BLaER1 (cell line): ENCODE measurements around the gene TYRO3.

Experiments
- H3K27ac ChIP-seq: shearing (Covaris generic); formaldehyde crosslinking; 2 replicates; pipeline ENCODE4 v1.8.1; 2022
- H3K27me3 ChIP-seq: shearing (Covaris generic); formaldehyde crosslinking; 2 replicates; pipeline ENCODE4 v1.8.1; 2022
- H3K36me3 ChIP-seq: shearing (Covaris generic); formaldehyde crosslinking; 2 replicates; pipeline ENCODE4 v1.8.1; 2022
- H3K4me1 ChIP-seq: shearing (Covaris generic); formaldehyde crosslinking; 2 replicates; pipeline ENCODE4 v1.8.1; 2022
- H3K4me2 ChIP-seq: shearing (Covaris generic); formaldehyde crosslinking; 2 replicates; pipeline ENCODE4 v1.8.1; 2022
- H3K4me3 ChIP-seq: shearing (Covaris generic); formaldehyde crosslinking; 2 replicates; pipeline ENCODE4 v1.8.1; 2022
- H3K9ac ChIP-seq: shearing (Covaris generic); formaldehyde crosslinking; 2 replicates; pipeline ENCODE4 v1.8.1; 2022
- H3K9me3 ChIP-seq: shearing (Covaris generic); formaldehyde crosslinking; 2 replicates; pipeline ENCODE4 v1.8.1; 2022
- H4K20me1 ChIP-seq: shearing (Covaris generic); formaldehyde crosslinking; 2 replicates; pipeline ENCODE4 v1.8.1; 2022
- Cebpa-rat ChIP-seq: shearing (Covaris generic); IDR thresholded peaks from 2 replicates; pipeline ENCODE4 v1.8.1; 2022

The TYRO3 gene

DNA sequence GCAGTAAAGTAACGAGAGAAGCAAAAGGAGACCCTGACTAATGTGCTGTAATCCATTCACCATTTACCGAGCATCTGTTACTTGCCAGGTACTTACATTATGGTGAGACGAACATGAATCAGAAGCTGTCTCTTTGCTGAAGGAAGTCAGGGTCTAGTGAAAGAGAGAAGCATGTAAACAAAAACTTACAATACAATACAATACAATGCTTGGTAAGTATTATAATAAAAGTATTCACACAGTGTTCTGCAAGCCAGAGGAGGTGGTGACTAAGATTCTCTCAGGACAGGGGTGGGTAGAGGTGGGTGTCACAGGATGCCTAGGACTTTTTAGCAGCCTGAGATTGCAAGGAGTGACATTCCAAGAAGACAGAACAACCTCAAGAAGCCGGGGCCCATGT, 51.0 kb downstream of the TYRO3 start:
- Histone ChIP-seq H3K4me2 (no peak overlapping the region), H3K36me3 (no peaks in the 10 kb centered on the region)

DNA sequence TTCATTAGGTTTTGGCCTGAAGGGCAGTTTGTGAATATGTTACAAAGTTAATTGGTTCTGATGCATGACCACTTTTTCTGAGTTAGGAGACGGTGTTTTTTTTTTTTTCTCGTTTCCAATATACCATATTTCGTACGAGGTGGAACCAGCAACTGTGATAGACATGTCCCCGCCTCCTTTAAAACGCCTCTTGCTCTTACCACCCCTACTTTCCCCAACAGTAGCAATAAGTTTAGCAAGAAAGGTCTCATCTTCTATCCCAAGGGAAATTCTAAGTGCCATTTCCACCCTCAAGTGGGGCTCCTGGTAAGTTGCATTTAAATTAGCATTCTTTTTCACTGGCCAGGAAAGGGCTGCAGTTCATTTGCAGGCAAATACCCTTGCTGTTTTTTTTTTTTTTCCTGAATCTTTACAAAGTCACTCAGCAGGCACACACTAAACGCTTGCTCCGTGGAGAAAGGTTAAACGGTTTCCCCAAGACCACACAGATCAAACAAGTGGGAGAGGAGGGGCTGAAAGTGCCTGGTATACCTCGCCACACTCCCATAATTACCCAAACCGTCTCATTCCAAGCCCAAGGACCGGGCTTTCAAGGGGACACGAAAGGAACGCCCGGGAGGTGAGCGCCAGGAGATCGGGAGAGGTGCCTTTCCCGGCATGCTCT, 61.7 kb downstream of the TYRO3 start:
- peak overlapping the region; percentile 78 for H3K4me2 ChIP-seq
- no peak overlapping the region for H3K9ac ChIP-seq
- no peak for TF ChIP-seq Cebpa-rat
- peaks cover 23% of the 10 kb centered on the region for H3K27me3 ChIP-seq
- peaks cover 26% of the 10 kb centered on the region for H3K9me3 ChIP-seq
- H4K20me1 ChIP-seq, result no peaks in the 10 kb centered on the region
- H3K36me3 ChIP-seq, result no peaks in the 10 kb centered on the region
- H3K4me3 ChIP-seq, result peak overlapping the region; percentile 59
- H3K4me1 ChIP-seq, result no peaks in the 10 kb centered on the region
- H3K27ac ChIP-seq, result no peak overlapping the region

More for the DNA sequence above, 51.0 kb downstream of the TYRO3 start:
- Histone ChIP-seq H3K27me3 (no peaks in the 10 kb centered on the region), H3K27ac (no peak overlapping the region), H4K20me1 (no peaks in the 10 kb centered on the region), H3K4me1 (no peaks in the 10 kb centered on the region), H3K9me3 (peaks cover 15% of the 10 kb centered on the region; the same call in 1 of the 2 replicates), H3K9ac (no peak overlapping the region), H3K4me3 (no peak overlapping the region)
- TF ChIP-seq Cebpa-rat, result no peak

DNA sequence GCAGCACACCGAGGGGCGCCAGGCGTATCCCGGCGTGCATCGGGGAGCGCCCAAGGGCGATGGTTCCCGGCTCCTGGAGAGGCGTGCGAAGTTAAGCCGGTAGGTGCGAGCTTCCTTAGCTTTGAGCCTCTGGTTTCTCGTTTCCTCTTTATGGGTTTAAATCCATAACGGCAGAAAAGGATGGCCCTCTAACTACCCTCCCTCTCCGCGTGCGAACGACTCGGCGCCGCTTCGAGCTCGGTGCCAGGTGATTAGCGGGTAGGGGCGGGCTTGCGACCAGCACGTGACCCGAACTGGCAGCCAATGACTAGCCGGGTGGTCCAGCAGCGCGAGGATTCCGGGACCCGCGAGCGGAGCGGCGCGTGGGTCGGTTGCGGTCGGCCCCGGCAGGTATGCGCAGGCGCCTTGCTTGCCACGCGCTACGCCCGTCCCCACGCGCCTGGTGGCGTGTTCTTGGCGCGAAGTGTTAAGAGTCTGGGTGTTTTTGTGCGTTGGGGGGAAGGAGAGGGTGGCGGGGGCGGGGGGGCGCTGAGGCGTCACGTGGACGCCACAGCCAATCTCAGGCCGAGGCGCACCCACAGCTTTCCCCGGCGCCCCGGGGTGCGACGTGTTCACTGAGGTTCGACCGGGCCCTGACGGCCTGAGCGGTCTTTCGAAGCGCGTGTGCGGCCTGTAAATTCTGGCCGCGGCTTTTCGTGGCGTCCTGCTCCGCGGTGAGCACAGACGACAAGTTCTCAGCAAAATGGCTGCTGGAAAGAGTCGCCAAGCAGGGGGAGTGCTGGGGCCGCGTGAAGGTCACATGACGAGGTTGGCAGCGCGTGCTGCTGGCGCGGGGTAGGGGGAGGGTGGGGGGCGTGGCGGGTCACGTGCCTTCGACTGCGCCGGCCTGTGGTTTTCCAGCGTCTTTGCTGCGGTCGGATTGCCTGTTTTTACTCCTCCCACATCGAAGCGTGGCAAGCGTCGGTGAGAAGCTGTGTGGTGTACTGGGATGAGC, 62.5 kb downstream of the TYRO3 start:
- no peaks in the 10 kb centered on the region for H3K36me3 ChIP-seq
- no peak overlapping the region for H3K27ac ChIP-seq
- H3K4me1 ChIP-seq, result no peaks in the 10 kb centered on the region
- TF ChIP-seq Cebpa-rat, result no peak
- H3K4me2 ChIP-seq, result peak overlapping the region; percentile 78
- peak overlapping the region; percentile 59 for H3K4me3 ChIP-seq
- H4K20me1 ChIP-seq, result no peaks in the 10 kb centered on the region
- no peak overlapping the region for H3K9ac ChIP-seq
- peaks cover 23% of the 10 kb centered on the region for H3K27me3 ChIP-seq
- peaks cover 26% of the 10 kb centered on the region for H3K9me3 ChIP-seq

DNA sequence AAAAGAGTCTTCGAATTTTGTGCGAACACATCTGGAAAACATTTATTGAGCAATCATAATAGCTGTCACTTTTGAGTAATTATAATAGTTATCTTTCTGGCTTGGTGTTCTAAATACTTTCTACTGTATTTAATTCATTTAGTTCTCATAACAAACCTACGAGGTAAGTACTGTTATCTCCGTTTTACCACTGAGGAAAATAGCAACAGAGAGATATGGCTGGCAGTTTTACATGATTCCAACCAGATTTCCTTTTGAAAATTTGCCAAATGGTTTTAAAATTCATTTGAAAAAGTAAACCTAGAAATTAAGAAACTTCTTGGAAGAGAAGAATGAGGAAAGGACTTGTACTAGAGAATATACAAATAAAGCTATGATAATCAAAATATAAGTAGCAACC, 63.9 kb downstream of the TYRO3 start:
- no peak for TF ChIP-seq Cebpa-rat
- no peak overlapping the region for H3K9ac ChIP-seq
- H3K4me2 ChIP-seq, result no peak overlapping the region
- no peaks in the 10 kb centered on the region for H4K20me1 ChIP-seq
- peaks cover 21% of the 10 kb centered on the region for H3K9me3 ChIP-seq
- H3K4me1 ChIP-seq, result no peaks in the 10 kb centered on the region
- no peaks in the 10 kb centered on the region for H3K36me3 ChIP-seq
- H3K27me3 ChIP-seq, result peaks cover 23% of the 10 kb centered on the region
- H3K27ac ChIP-seq, result no peak overlapping the region
- H3K4me3 ChIP-seq, result no peak overlapping the region

DNA sequence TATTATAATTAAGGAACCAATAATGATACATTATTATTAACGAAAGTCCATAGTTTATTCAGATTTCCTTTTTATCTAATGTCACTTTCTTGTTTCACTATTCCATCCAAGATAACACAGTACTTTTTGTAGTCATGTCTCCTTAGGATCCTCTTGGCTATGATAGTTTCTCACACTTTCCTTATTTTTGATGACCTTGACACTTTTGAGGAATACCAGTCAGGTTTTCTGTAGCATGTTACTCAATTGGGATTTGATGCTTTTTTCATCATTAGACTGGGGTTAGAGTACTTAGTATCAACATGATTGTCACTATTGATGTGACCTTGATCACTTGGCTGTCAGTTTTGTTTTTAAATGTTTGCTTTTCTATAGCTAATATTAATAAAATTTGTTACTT, 68.2 kb downstream of the TYRO3 start:
- Histone ChIP-seq H3K9ac (no peak overlapping the region), H4K20me1 (no peaks in the 10 kb centered on the region)

DNA sequence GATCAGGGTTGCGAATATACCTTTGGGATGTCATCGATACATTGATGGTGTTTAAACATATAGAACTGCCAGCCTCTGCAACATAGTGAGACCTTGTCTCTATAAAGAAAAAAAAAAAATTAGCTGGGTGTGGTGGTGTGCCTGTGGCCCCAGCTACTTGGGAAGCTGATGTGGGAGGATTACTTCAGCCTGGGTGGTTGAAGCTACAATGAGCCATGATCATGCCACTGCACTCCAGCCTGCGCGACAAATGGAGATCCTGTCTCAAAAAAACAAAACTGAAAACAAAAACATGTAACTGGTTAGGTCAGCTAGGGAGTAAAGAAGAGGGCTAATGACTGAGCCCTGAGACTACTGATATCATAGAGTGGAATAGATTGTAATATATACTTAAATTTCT, 70.5 kb downstream of the TYRO3 start:
- no peaks in the 10 kb centered on the region for H3K27me3 ChIP-seq
- H3K4me2 ChIP-seq, result no peak overlapping the region
- no peak overlapping the region for H3K9ac ChIP-seq
- H4K20me1 ChIP-seq, result no peaks in the 10 kb centered on the region
- no peak overlapping the region for H3K4me3 ChIP-seq
- peaks cover 4% of the 10 kb centered on the region; the same call in 1 of the 2 replicates for H3K4me1 ChIP-seq
- no peak for TF ChIP-seq Cebpa-rat
- no peaks in the 10 kb centered on the region for H3K9me3 ChIP-seq
- no peaks in the 10 kb centered on the region for H3K36me3 ChIP-seq
- no peak overlapping the region for H3K27ac ChIP-seq

More for the DNA sequence above, 68.2 kb downstream of the TYRO3 start:
- Histone ChIP-seq H3K4me1 (no peaks in the 10 kb centered on the region), H3K9me3 (no peaks in the 10 kb centered on the region), H3K36me3 (no peaks in the 10 kb centered on the region), H3K4me3 (no peak overlapping the region), H3K27me3 (no peaks in the 10 kb centered on the region), H3K4me2 (no peak overlapping the region), H3K27ac (no peak overlapping the region)
- no peak for TF ChIP-seq Cebpa-rat

DNA sequence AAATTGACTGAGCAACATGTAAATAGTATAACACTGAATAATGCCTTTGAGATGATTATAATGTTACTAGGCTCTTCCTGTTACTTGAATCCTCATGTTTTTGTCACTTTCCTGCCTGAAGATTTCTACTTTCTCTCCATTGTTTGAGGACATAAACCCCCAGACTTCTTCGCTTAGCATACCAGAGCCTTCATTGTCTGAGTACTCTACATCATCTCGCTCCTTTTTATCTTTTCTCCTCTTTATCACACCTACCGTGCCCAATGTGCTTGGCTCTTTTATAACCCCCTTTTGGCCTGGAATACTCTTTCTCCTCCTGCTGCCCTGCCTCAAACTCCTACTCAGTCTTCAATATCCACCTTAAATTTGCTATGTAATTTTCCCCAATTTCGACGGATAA, 70.9 kb downstream of the TYRO3 start:
- Histone ChIP-seq H3K4me1 (peaks cover 5% of the 10 kb centered on the region; the same call in 1 of the 2 replicates), H3K4me3 (no peak overlapping the region), H3K27ac (no peak overlapping the region), H3K9ac (no peak overlapping the region), H3K4me2 (no peak overlapping the region), H3K9me3 (no peaks in the 10 kb centered on the region), H4K20me1 (no peaks in the 10 kb centered on the region), H3K27me3 (no peaks in the 10 kb centered on the region), H3K36me3 (no peaks in the 10 kb centered on the region)
- no peak for TF ChIP-seq Cebpa-rat

DNA sequence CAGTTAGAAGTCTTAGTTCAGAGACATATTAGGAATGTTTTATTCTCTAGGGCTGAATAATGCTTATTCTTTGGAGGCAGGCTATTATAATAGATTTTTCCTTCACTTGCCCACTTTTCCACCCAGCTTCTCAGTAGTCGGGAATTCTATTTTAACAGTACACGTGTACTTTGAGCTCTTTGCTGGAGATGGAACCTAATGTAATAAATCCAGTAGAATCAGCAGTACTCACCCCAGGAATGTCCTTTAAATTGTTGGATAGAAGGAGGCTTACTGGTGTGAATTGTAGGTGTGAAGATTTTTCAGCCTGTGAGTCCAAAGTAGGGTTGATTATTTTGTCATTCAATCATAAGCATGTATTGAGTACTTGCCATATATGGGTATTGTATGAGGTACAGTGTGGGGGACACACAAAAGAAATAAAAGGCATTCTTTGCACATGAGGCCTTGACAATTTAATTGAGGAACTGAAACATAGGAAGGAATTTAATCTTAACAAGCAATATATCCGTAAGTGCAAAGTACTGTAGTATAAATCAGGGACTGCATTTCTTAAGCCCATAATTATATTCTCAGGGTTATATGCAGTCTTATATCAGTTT, 71.7 kb downstream of the TYRO3 start:
- Histone ChIP-seq H3K27ac (no peak overlapping the region), H3K27me3 (no peaks in the 10 kb centered on the region), H4K20me1 (no peaks in the 10 kb centered on the region), H3K9ac (no peak overlapping the region), H3K9me3 (no peaks in the 10 kb centered on the region), H3K4me1 (peaks cover 5% of the 10 kb centered on the region; the same call in 1 of the 2 replicates), H3K4me2 (no peak overlapping the region), H3K36me3 (no peaks in the 10 kb centered on the region), H3K4me3 (no peak overlapping the region)
- TF ChIP-seq Cebpa-rat, result no peak

DNA sequence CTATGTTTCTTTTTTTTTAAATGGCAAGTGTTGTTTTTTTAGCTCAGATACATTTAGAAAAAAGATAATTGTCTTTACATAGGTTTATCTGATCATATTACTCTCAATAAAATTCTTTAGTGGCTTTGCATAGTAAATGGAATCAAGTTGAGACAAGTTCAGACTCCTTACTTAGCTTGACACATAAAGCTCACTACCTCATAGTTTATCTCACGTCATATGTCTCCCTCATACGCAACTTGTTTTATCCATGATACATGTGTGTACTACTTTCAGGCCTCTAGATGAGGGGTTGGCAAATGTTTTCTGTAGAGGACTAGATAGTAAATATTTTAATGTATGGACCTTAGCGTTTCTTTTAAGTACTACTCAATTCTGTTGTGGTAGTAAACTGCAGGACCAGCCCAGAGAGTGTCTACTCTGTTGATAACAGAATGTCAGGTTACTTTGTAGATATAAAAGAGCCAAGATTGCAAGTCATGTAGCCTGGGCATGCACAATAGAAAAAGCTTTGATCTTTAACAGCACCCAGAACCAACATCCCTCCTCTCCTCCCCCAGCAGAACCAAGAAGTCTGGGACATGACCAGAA, 73.0 kb downstream of the TYRO3 start:
- Histone ChIP-seq H3K4me2 (no peak overlapping the region), H3K27ac (no peak overlapping the region), H3K36me3 (no peaks in the 10 kb centered on the region), H3K27me3 (no peaks in the 10 kb centered on the region), H3K9me3 (no peaks in the 10 kb centered on the region), H3K9ac (no peak overlapping the region), H3K4me3 (no peak overlapping the region), H3K4me1 (peaks cover 5% of the 10 kb centered on the region; the same call in 1 of the 2 replicates), H4K20me1 (no peaks in the 10 kb centered on the region)
- TF ChIP-seq Cebpa-rat, result no peak
